ENCODE data around the gene GHRHR. TPM values are rescaled to one million over a fixed set of nuclear protein-coding genes. Genes with fewer than 3 reads are reported as not detected.
A peak's percentile ranks its signal among the peaks of the same experiment; 100 is the strongest.

GHRHR gene
- total and polyA plus RNA-seq, 2 of the 4 experiments (the other 2 are of a cell fraction): not detected

DNA sequence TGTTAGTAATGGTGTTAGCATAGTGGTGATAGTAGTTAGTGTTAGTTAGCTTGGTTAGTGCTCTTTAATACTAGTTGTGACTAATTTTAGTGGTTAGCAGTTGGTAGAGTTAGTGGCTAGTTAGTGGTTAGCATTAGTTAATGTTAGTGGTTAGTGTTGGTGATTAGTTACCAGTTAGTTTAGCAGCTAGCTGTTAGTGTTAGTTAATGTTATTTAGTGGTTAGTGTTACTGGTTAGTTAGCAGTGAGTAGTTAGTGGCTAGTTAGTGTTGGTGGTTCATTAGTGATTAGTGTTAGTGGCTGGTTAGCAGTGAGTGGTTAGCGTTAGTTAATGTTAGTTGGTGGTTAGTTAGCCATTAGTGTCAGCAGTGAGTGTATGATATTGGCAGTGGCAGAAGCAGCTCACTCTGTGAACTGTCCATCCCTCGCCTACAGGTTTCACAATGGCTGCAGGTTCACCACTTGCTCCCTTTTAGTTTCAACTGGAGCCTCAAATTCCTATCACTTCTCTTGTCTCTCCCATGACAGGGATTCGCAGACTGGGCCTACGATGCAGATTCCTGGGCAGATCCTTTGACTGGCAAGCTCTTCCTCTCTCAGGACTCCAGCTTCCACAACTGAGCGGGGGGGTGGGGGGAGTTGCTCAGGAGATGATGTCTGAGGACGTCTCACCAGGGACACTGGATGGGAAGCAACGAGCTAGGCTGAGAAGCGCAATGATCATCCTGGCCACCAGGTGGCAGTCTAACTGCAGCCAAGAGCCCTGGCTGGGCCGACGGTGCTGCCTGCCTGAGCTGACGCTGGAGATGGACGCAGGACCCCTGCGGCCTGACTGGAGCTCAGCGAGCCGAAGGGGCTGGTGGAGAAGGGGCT lies 19.5 kb downstream of the GHRHR start:
- Histone ChIP-seq H2AFZ (replicated peaks; ENCODE audit: low read length, poor library complexity) (peak overlapping the region; percentile 67), H3K14ac (replicated peaks; ENCODE audit: low read depth, low read length) (no peak overlapping the region), H2BK20ac (ENCODE audit: low read depth, low read length) (no peak overlapping the region), H3K9me3 (ENCODE audit: control insufficient read depth, insufficient read depth, low read length) (no peaks in the 10 kb centered on the region), H3K4me1 (ENCODE audit: control insufficient read depth, insufficient read depth, low read length) (no peaks in the 10 kb centered on the region), H3K56ac (ENCODE audit: extremely low read depth, insufficient read depth, low read length) (no peak overlapping the region), H3K36me3 (ENCODE audit: control insufficient read depth, insufficient read depth, low read length) (no peaks in the 10 kb centered on the region), H4K5ac (ENCODE audit: low read depth, low read length) (no peak overlapping the region), H3K4me3 (ENCODE audit: insufficient read depth, low read depth, low read length) (no peak overlapping the region), H4K8ac (ENCODE audit: low read depth in 2 of 2, low read length in 2 of 2) (no peak overlapping the region), H3K27me3 (ENCODE audit: control insufficient read depth, insufficient read depth, low read length) (peaks cover 39% of the 10 kb centered on the region), H4K91ac (ENCODE audit: insufficient read depth, low read depth, low read length) (no peak overlapping the region), H3K23ac (ENCODE audit: low read depth, low read length) (no peak overlapping the region), H3K9ac (ENCODE audit: low read depth, low read length) (no peak overlapping the region), H2BK120ac (ENCODE audit: low read depth, low read length) (no peak overlapping the region), H3K4ac (ENCODE audit: low read depth, low read length) (no peak overlapping the region), H2AK5ac (ENCODE audit: low read depth, low read length) (no peak overlapping the region), H3K27ac (ENCODE audit: insufficient read depth, low read length) (no peak overlapping the region), H3K79me1 (ENCODE audit: low read depth in 1 of 2, low read length in 2 of 2) (no peaks in the 10 kb centered on the region), H3K18ac (ENCODE audit: low read depth, low read length) (no peak overlapping the region), H2AK9ac (replicated peaks; ENCODE audit: low read depth, low read length, poor library complexity) (no peak overlapping the region), H2BK15ac (ENCODE audit: low read depth, low read length) (no peak overlapping the region), H2BK5ac (ENCODE audit: low read depth, low read length, poor library complexity, severe bottlenecking) (no peak overlapping the region), H4K20me1 (ENCODE audit: insufficient read depth, low read length) (no peaks in the 10 kb centered on the region), H3K9me1 (ENCODE audit: insufficient read depth, low read length) (no peaks in the 10 kb centered on the region), H3K4me2 (ENCODE audit: low read depth, low read length) (no peak overlapping the region)
- intact Hi-C loops (cut with micrococcal nuclease): loop anchor here (1.0 to 5.0 kb wide), 4 partner anchors 139 to 753 kb away; no protein-coding TSS in a partner anchor
- dilution Hi-C loops (cut with HindIII; ENCODE audit: low sequenced_read_pairs, unreplicated experiment): no loop called here
- DNase-seq (peak; percentile 69), ATAC-seq (ENCODE audit: low read depth) (peak; percentile 100)
- no TSS peak for BruUV-seq (replicated peaks)
- CTCF ChIA-PET: interaction anchor here (0.6 to 6.1 kb wide), 16 partner anchors 12 to 1863 kb away, joined by 3 to 83 read pairs (median 4); partner anchors contain the start of gene LSM5
- POLR2A ChIA-PET (ENCODE audit: unreplicated experiment): interaction anchor here (1.0 kb wide), 1 partner anchor 139 kb away, joined by 6 read pairs; no protein-coding TSS in a partner anchor
- in situ Hi-C loops (cut with MboI; ENCODE audit: low sequenced_read_pairs): loop anchor here (5.0 kb wide), 1 partner anchor 139 kb away; no protein-coding TSS in a partner anchor
- WGBS, 2 experiments (ENCODE audit: extremely low coverage in 2 of 2, insufficient read length in 1 of 2): 6% methylated on average over 6 of the region's 15 CpGs; no CpG with 5 or more reads in 1 of the 2 experiments
- TF ChIP-seq SMC3 (IDR thresholded peaks at IDR 0.05; ENCODE audit: low read depth, low read length) (peak; percentile 77), CTCF (conservative IDR thresholded peaks at IDR 0.05; ENCODE audit: low read depth, low read length) (peak; percentile 86), MAZ (IDR thresholded peaks at IDR 0.05; ENCODE audit: borderline replicate concordance, low read depth, low read length) (no peak), RCOR1 (IDR thresholded peaks at IDR 0.05; ENCODE audit: insufficient replicate concordance, low read length) (no peak), CEBPB (IDR thresholded peaks at IDR 0.05; ENCODE audit: low read depth, low read length) (no peak), MXI1 (IDR thresholded peaks at IDR 0.05; ENCODE audit: borderline replicate concordance, low read depth, low read length) (no peak), CHD1 (IDR thresholded peaks at IDR 0.05; ENCODE audit: low read depth, low read length) (no peak), FOS (IDR thresholded peaks at IDR 0.05; ENCODE audit: low read depth, low read length) (no peak), MAFK (IDR thresholded peaks at IDR 0.05; ENCODE audit: low read depth, low read length) (no peak), RAD21 (IDR thresholded peaks at IDR 0.05; ENCODE audit: low read length) (peak; percentile 84), BHLHE40 (IDR thresholded peaks at IDR 0.05; ENCODE audit: low read depth, low read length) (no peak)
- TF ChIP-seq, protein P1, sequence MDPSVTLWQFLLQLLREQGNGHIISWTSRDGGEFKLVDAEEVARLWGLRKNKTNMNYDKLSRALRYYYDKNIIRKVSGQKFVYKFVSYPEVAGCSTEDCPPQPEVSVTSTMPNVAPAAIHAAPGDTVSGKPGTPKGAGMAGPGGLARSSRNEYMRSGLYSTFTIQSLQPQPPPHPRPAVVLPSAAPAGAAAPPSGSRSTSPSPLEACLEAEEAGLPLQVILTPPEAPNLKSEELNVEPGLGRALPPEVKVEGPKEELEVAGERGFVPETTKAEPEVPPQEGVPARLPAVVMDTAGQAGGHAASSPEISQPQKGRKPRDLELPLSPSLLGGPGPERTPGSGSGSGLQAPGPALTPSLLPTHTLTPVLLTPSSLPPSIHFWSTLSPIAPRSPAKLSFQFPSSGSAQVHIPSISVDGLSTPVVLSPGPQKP (IDR thresholded peaks at IDR 0.05; ENCODE audit: borderline replicate concordance, low read depth, low read length): no peak
- TF ChIP-seq, protein P2, sequence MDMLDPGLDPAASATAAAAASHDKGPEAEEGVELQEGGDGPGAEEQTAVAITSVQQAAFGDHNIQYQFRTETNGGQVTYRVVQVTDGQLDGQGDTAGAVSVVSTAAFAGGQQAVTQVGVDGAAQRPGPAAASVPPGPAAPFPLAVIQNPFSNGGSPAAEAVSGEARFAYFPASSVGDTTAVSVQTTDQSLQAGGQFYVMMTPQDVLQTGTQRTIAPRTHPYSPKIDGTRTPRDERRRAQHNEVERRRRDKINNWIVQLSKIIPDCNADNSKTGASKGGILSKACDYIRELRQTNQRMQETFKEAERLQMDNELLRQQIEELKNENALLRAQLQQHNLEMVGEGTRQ (IDR thresholded peaks at IDR 0.05; ENCODE audit: low read depth, low read length): no peak
